Measurements from ENCODE around the gene TENM4.
"Not testable (repeated sequence)": the region's sequence is repeated elsewhere in the genome, so short reads cannot be mapped to it uniquely, and the experiment has no call there.

TENM4 gene

GRCh38 chr11:78884761-78885160 is 556.1 kb downstream of the TENM4 start:
- Histone ChIP-seq H3K27me3 (ENCODE audit: control insufficient read depth, insufficient read depth, low read length, poor library complexity, severe bottlenecking) (no peaks in the 10 kb centered on the region), H3K4me1 (ENCODE audit: control insufficient read depth, insufficient read depth, low read length) (no peaks in the 10 kb centered on the region), H3K4me3 (ENCODE audit: insufficient read depth, low read depth, low read length) (no peak overlapping the region), H3K9me3 (ENCODE audit: control insufficient read depth, low read length) (no peaks in the 10 kb centered on the region), H3K27ac (ENCODE audit: insufficient read depth, low read depth, low read length, poor library complexity, severe bottlenecking) (no peak overlapping the region), H3K36me3 (ENCODE audit: control insufficient read depth, insufficient read depth, low read length) (peaks cover 79% of the 10 kb centered on the region)
- WGBS, 2 experiments: 96% methylated on average over 4 of the region's 4 CpGs

GRCh38 chr11:78883506-78883905 is 557.3 kb downstream of the TENM4 start:
- no peaks in the 10 kb centered on the region for H3K9me3 ChIP-seq (ENCODE audit: control insufficient read depth, low read length)
- H3K27me3 ChIP-seq (ENCODE audit: control insufficient read depth, insufficient read depth, low read length, poor library complexity, severe bottlenecking): no peaks in the 10 kb centered on the region
- H3K27ac ChIP-seq (ENCODE audit: insufficient read depth, low read depth, low read length, poor library complexity, severe bottlenecking): no peak overlapping the region
- no peaks in the 10 kb centered on the region for H3K4me1 ChIP-seq (ENCODE audit: control insufficient read depth, insufficient read depth, low read length)
- 97% methylated on average over 5 of the region's 5 CpGs for whole genome bisulfite sequencing, 2 experiments
- H3K4me3 ChIP-seq (ENCODE audit: insufficient read depth, low read depth, low read length): no peak overlapping the region
- H3K36me3 ChIP-seq (ENCODE audit: control insufficient read depth, insufficient read depth, low read length): peaks cover 81% of the 10 kb centered on the region

- H3K27ac ChIP-seq (ENCODE audit: insufficient read depth, low read depth, low read length, poor library complexity, severe bottlenecking); H3K9me3 ChIP-seq (ENCODE audit: control insufficient read depth, low read length); H3K4me3 ChIP-seq (ENCODE audit: insufficient read depth, low read depth, low read length); H3K27me3 ChIP-seq (ENCODE audit: control insufficient read depth, insufficient read depth, low read length, poor library complexity, severe bottlenecking); H3K4me1 ChIP-seq (ENCODE audit: control insufficient read depth, insufficient read depth, low read length): not testable (repeated sequence)
- WGBS, 2 experiments: 95 to 96% methylated on average over 54 of the region's 54 CpGs
- peaks cover 85% of the 10 kb centered on the region for H3K36me3 ChIP-seq (ENCODE audit: control insufficient read depth, insufficient read depth, low read length)
Observed at GRCh38 chr11:78879094-78879980, 561.5 kb downstream of the TENM4 start.

GRCh38 chr11:78878631-78879030 is 562.2 kb downstream of the TENM4 start:
- Histone ChIP-seq H3K27me3 (ENCODE audit: control insufficient read depth, insufficient read depth, low read length, poor library complexity, severe bottlenecking) (no peaks in the 10 kb centered on the region), H3K36me3 (ENCODE audit: control insufficient read depth, insufficient read depth, low read length) (peaks cover 83% of the 10 kb centered on the region), H3K9me3 (ENCODE audit: control insufficient read depth, low read length) (no peaks in the 10 kb centered on the region), H3K4me3 (ENCODE audit: insufficient read depth, low read depth, low read length) (no peak overlapping the region), H3K4me1 (ENCODE audit: control insufficient read depth, insufficient read depth, low read length) (no peaks in the 10 kb centered on the region), H3K27ac (ENCODE audit: insufficient read depth, low read depth, low read length, poor library complexity, severe bottlenecking) (no peak overlapping the region)
- WGBS, 2 experiments: 97% methylated on average over 2 of the region's 2 CpGs

GRCh38 chr11:78876676-78877075 is 564.2 kb downstream of the TENM4 start:
- Histone ChIP-seq H3K4me1 (ENCODE audit: control insufficient read depth, insufficient read depth, low read length) (no peaks in the 10 kb centered on the region), H3K4me3 (ENCODE audit: insufficient read depth, low read depth, low read length) (no peak overlapping the region), H3K27me3 (ENCODE audit: control insufficient read depth, insufficient read depth, low read length, poor library complexity, severe bottlenecking) (no peaks in the 10 kb centered on the region), H3K36me3 (ENCODE audit: control insufficient read depth, insufficient read depth, low read length) (peaks cover 76% of the 10 kb centered on the region), H3K9me3 (ENCODE audit: control insufficient read depth, low read length) (no peaks in the 10 kb centered on the region), H3K27ac (ENCODE audit: insufficient read depth, low read depth, low read length, poor library complexity, severe bottlenecking) (no peak overlapping the region)
- 95 to 96% methylated on average over 3 of the region's 3 CpGs for WGBS, 2 experiments

GRCh38 chr11:78870655-78871054 is 570.2 kb downstream of the TENM4 start:
- Histone ChIP-seq H3K4me3 (ENCODE audit: insufficient read depth, low read depth, low read length) (no peak overlapping the region), H3K4me1 (ENCODE audit: control insufficient read depth, insufficient read depth, low read length) (peaks cover 3% of the 10 kb centered on the region), H3K9me3 (ENCODE audit: control insufficient read depth, low read length) (no peaks in the 10 kb centered on the region), H3K27me3 (ENCODE audit: control insufficient read depth, insufficient read depth, low read length, poor library complexity, severe bottlenecking) (no peaks in the 10 kb centered on the region), H3K27ac (ENCODE audit: insufficient read depth, low read depth, low read length, poor library complexity, severe bottlenecking) (no peak overlapping the region), H3K36me3 (ENCODE audit: control insufficient read depth, insufficient read depth, low read length) (peaks cover 33% of the 10 kb centered on the region)
- WGBS, 2 experiments: 95 to 98% methylated on average over 4 of the region's 4 CpGs

GRCh38 chr11:78869293-78869692 is 571.5 kb downstream of the TENM4 start:
- Histone ChIP-seq H3K4me1 (ENCODE audit: control insufficient read depth, insufficient read depth, low read length) (peaks cover 3% of the 10 kb centered on the region), H3K4me3 (ENCODE audit: insufficient read depth, low read depth, low read length) (no peak overlapping the region), H3K27ac (ENCODE audit: insufficient read depth, low read depth, low read length, poor library complexity, severe bottlenecking) (no peak overlapping the region), H3K9me3 (ENCODE audit: control insufficient read depth, low read length) (no peaks in the 10 kb centered on the region), H3K27me3 (ENCODE audit: control insufficient read depth, insufficient read depth, low read length, poor library complexity, severe bottlenecking) (no peaks in the 10 kb centered on the region), H3K36me3 (ENCODE audit: control insufficient read depth, insufficient read depth, low read length) (peaks cover 38% of the 10 kb centered on the region)
- WGBS, 2 experiments: 40 to 44% methylated on average over 3 of the region's 3 CpGs

- Histone ChIP-seq H3K4me1 (ENCODE audit: control insufficient read depth, insufficient read depth, low read length) (peaks cover 3% of the 10 kb centered on the region), H3K27ac (ENCODE audit: insufficient read depth, low read depth, low read length, poor library complexity, severe bottlenecking) (no peak overlapping the region), H3K4me3 (ENCODE audit: insufficient read depth, low read depth, low read length) (no peak overlapping the region), H3K9me3 (ENCODE audit: control insufficient read depth, low read length) (no peaks in the 10 kb centered on the region), H3K36me3 (ENCODE audit: control insufficient read depth, insufficient read depth, low read length) (peaks cover 33% of the 10 kb centered on the region), H3K27me3 (ENCODE audit: control insufficient read depth, insufficient read depth, low read length, poor library complexity, severe bottlenecking) (no peaks in the 10 kb centered on the region)
- WGBS, 2 experiments: 70 to 85% methylated on average over 3 to 4 of the region's 4 CpGs
Observed at GRCh38 chr11:78868563-78868962, 572.3 kb downstream of the TENM4 start.

GRCh38 chr11:78860720-78861422 is 580.0 kb downstream of the TENM4 start:
- Histone ChIP-seq H3K36me3 (ENCODE audit: control insufficient read depth, insufficient read depth, low read length) (peaks cover 33% of the 10 kb centered on the region), H3K9me3 (ENCODE audit: control insufficient read depth, low read length) (no peaks in the 10 kb centered on the region), H3K4me1 (ENCODE audit: control insufficient read depth, insufficient read depth, low read length) (no peaks in the 10 kb centered on the region), H3K27me3 (ENCODE audit: control insufficient read depth, insufficient read depth, low read length, poor library complexity, severe bottlenecking) (no peaks in the 10 kb centered on the region), H3K4me3 (ENCODE audit: insufficient read depth, low read depth, low read length) (no peak overlapping the region), H3K27ac (ENCODE audit: insufficient read depth, low read depth, low read length, poor library complexity, severe bottlenecking) (no peak overlapping the region)
- 91 to 92% methylated on average over 5 of the region's 5 CpGs for WGBS, 2 experiments

GRCh38 chr11:78857688-78858087 is 583.1 kb downstream of the TENM4 start:
- Histone ChIP-seq H3K4me3 (ENCODE audit: insufficient read depth, low read depth, low read length) (no peak overlapping the region), H3K36me3 (ENCODE audit: control insufficient read depth, insufficient read depth, low read length) (peaks cover 30% of the 10 kb centered on the region), H3K27ac (ENCODE audit: insufficient read depth, low read depth, low read length, poor library complexity, severe bottlenecking) (no peak overlapping the region), H3K27me3 (ENCODE audit: control insufficient read depth, insufficient read depth, low read length, poor library complexity, severe bottlenecking) (no peaks in the 10 kb centered on the region), H3K4me1 (ENCODE audit: control insufficient read depth, insufficient read depth, low read length) (no peaks in the 10 kb centered on the region), H3K9me3 (ENCODE audit: control insufficient read depth, low read length) (no peaks in the 10 kb centered on the region)
- WGBS, 2 experiments: 70 to 83% methylated on average over 1 to 2 of the region's 2 CpGs

Data from ectodermal cell (in vitro differentiated cells).